Rectal smooth muscle tissue (tissue), 1 donor: ENCODE data around the gene TMEM72.

Experiments used
- H3K27ac ChIP-seq: one replicate; pipeline ENCODE4 v1.7.0; 2013; ENCODE audit warnings: low read depth, low read length, inconsistent platforms
- H3K27me3 ChIP-seq: one replicate; pipeline ENCODE4 v1.7.0; 2013; ENCODE audit warnings: low read length; ENCODE audit not compliant: control insufficient read depth, insufficient read depth
- H3K36me3 ChIP-seq: one replicate; pipeline ENCODE4 v1.7.0; 2013; ENCODE audit warnings: low read length; ENCODE audit not compliant: control insufficient read depth, insufficient read depth
- H3K4me1 ChIP-seq: one replicate; pipeline ENCODE4 v1.7.0; 2013; ENCODE audit warnings: low read length; ENCODE audit not compliant: control insufficient read depth, insufficient read depth
- H3K4me3 ChIP-seq: one replicate; pipeline ENCODE4 v1.7.0; 2013; ENCODE audit warnings: low read length
- H3K9ac ChIP-seq: one replicate; pipeline ENCODE4 v1.7.0; 2013; ENCODE audit warnings: low read length

TMEM72 gene

DNA sequence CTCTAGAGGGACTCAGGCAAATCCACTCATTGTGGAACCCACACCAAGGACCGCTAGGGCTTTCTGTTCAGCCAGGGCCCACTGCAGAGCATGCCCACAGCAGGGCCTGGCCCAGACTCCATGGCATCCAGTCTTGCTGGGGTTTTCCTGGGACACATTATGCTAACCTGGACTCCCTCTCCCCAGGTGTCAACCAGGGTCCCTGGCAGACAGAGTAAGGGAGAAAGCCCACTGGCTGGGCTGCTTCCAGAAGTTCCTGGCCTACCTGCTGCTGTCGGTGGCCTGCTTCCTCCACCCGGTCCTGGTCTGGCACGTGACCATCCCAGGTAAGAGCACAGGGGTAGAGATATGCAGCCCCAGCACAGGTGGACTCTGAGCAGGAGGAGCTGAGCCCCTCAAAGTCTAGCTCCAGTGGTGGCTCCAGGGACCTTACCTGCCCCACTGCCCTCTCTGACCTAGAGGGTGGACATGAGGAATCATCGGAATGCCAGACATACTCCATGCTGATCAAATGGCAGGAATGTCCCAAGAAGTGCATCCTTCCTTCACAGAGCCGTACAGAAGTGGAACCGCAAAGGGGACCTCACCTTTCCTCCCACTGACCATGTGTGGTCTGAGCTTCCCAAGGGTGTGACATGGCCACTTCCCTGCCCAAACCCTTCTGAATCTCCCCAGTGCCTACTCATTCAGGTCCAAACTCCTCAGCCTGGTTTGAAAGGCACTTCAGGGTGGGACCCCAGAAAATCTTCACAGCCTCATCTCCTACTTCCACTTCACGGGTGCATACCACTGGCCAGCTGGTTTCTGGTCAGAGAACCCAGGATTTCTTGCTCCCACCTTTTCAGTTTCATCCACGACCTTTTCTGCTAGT, 22.5 kb downstream of the TMEM72 start:
- no peaks in the 10 kb centered on the region for H3K27me3 ChIP-seq
- H3K4me1 ChIP-seq: peaks cover 10% of the 10 kb centered on the region
- H3K4me3 ChIP-seq: no peak overlapping the region
- H3K9ac ChIP-seq: no peak overlapping the region
- no peaks in the 10 kb centered on the region for H3K36me3 ChIP-seq
- no peak overlapping the region for H3K27ac ChIP-seq

DNA sequence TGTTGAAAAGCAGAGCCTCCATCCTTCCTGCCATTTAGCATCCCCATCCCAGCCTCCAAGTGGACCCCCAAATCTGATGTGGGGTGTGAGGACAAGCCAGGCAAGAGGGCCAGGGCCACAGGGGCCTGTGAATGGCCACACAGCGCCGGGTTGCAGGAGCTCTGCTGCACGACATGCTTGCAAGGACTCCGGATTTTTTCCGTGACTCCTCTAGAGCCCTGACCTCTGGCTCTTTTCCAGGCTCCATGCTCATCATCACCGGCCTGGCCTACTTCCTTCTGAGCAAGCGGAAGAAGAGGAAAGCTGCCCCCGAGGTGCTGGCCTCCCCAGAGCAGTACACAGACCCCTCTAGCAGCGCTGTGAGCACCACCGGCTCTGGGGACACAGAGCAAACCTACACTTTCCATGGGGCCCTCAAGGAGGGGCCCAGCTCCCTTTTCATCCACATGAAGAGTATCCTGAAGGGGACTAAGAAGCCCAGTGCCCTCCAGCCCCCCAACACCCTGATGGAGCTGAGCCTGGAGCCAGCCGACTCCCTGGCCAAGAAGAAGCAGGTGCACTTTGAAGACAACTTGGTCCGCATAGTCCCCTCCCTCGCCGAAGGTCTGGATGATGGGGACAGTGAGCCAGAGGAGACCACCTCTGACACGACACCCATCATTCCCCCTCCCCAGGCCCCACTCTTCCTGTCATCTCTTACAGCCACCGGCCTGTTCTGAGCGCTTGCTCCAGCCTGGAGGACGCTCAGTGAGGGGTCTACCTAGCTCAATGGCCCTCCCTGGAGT, 23.5 kb downstream of the TMEM72 start:
- Histone ChIP-seq H3K27ac (peak overlapping the region; percentile 49), H3K4me1 (peaks cover 10% of the 10 kb centered on the region), H3K9ac (no peak overlapping the region), H3K36me3 (no peaks in the 10 kb centered on the region), H3K27me3 (no peaks in the 10 kb centered on the region), H3K4me3 (no peak overlapping the region)

DNA sequence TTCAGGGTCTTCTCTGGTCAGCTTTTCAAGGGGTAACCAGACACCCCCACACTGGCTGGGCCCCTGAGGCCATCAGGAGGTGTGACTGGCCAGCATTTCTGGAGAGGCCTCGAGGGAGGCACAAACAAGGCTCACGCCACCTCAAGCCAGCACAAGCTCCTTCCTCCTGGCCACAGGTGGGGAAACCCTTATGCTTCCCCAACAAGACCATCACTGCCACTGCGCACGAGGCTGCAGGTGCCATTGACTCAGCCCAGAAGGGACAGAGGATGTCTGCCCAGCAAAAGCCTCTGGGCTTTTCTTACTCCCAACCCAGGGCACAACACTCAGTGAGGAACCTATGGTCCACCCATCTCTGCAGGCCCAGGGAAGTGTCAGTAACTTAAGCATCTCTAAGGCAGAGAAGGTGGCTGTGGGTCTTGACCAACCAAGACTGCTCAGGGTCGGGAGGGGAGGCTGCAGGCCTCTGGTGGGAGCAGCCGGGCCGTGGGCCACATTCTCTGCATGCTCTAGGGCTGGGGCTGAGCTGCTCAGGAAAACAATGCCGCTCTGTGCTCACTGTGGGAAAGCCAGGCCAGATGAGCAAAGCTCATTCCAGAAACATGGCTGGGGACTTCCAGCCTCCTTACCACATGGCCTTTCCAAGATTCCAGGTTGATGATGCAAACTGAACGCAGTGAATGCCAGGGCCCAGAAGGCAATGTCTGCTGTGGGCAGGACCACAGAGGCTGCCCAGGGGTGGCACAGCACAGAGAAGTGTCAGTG, 24.2 kb downstream of the TMEM72 start:
- Histone ChIP-seq H3K27me3 (no peaks in the 10 kb centered on the region), H3K9ac (no peak overlapping the region), H3K27ac (peak overlapping the region; percentile 49), H3K4me3 (no peak overlapping the region), H3K36me3 (no peaks in the 10 kb centered on the region), H3K4me1 (peaks cover 10% of the 10 kb centered on the region)

DNA sequence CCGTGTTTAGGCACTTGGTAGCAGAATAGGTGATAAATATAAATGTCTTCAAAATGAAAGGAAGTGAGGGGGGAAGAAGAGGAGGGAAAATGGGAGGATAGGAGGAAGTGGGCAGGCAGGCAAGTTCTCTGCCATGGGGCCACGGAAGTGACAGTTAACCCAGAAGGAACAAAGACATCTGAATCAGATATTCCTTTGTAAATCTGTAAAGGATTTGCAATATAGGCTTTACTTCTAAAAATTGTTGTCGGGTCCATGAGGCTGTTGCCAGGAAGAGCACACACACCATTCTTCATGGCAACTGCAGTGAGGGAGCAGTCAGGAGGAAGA, 24.8 kb downstream of the TMEM72 start:
- Histone ChIP-seq H3K9ac (no peak overlapping the region), H3K4me1 (peaks cover 10% of the 10 kb centered on the region), H3K36me3 (no peaks in the 10 kb centered on the region), H3K27ac (peak overlapping the region; percentile 33), H3K4me3 (no peak overlapping the region), H3K27me3 (no peaks in the 10 kb centered on the region)

DNA sequence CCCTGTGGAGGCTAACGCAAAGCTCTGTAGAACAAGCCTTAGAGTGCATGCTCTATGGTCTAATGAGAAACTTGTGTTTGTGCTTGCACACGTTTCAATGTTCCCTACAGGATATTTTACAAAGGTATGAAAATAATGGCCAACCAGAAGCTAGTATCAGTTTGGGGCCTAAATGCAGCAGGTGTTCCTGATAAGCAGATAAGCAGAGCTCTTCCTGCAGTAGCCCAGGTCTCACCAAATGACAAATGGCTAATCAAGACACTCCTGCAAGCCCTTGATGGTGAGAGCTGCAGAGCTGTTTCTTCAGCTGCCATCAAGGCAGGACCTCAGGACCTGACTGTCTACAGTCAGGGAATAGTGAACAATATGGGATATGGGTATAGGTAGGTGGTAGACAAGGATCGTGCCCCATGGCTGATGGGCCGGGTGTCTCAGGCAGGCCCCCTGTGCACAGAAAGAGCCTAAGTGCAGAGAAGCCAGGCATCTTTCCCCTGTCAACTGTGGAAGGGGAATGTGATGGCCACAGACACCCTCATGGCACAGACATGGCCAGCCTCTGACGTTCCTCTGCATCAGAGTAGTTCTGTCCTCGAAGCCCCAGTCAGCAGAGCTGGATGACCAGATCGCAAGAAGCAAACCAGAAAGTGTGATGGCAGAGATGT, 25.3 kb downstream of the TMEM72 start:
- peaks cover 10% of the 10 kb centered on the region for H3K4me1 ChIP-seq

DNA sequence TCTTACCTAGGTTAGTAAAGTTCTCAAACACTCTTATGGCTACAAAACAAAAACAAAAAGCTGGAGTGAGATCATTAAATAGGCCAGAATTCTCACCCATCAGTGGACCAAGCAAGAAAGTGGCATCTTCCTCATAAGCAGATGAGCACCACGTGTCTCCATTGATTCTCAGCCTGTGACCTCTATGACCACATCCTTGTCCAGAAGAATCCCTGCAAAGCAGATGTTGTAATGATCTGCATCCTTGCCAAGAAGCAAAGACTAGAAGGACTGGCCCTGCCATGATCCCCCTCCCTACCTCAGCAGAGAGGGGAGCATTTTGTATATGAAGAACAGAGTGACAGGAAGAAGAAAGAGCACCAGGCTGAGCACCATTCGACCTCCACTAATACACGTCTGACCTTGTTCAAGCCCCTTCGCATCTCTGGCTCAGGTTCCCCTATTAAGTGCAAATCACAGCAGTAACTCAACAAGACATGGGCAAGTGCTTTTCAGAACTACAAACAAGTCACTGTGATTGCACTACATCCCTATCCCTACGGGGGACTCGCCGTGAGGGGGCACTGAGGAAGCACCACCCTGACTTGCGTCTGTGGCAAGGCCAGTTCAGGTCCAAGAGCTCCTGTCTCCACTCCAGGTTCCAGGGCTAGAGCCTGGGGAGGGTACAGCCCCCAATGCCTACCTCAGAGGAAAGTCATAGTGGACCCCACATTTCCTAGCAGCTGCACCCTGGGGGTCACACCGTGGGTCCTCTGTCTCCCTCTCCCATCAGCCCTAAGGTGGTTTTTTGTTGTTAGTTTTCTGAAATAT, 26.3 kb downstream of the TMEM72 start:
- no peak overlapping the region for H3K9ac ChIP-seq
- H3K4me1 ChIP-seq: peaks cover 9% of the 10 kb centered on the region
- no peak overlapping the region for H3K27ac ChIP-seq

More for the DNA sequence above, 25.3 kb downstream of the TMEM72 start:
- no peaks in the 10 kb centered on the region for H3K27me3 ChIP-seq
- no peak overlapping the region for H3K4me3 ChIP-seq
- H3K27ac ChIP-seq: peak overlapping the region; percentile 33
- no peaks in the 10 kb centered on the region for H3K36me3 ChIP-seq
- H3K9ac ChIP-seq: no peak overlapping the region

DNA sequence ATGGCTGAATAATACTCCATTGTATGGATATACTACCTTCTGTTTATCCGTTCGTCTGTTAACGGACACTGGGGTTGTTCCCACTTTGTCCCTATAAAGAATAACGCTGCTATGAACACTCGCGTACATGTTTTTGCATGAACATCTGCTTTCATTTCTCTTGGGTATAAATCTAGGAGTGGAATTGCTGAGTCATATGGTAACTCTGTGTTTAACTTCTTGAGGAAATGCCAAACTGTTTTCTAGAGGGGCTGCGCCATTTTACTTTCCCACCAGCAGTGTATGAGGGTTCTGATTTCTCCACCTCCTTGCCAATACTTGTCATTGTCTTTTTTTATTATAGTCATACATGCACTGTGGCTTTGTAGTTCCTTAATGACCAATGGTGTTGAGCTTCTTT, 27.8 kb downstream of the TMEM72 start:
- H3K4me3 ChIP-seq: no peak overlapping the region
- H3K36me3 ChIP-seq: no peaks in the 10 kb centered on the region
- no peaks in the 10 kb centered on the region for H3K27me3 ChIP-seq
- peaks cover 7% of the 10 kb centered on the region for H3K4me1 ChIP-seq
- no peak overlapping the region for H3K27ac ChIP-seq
- no peak overlapping the region for H3K9ac ChIP-seq

More for the DNA sequence above, 26.3 kb downstream of the TMEM72 start:
- Histone ChIP-seq H3K4me3 (no peak overlapping the region), H3K36me3 (no peaks in the 10 kb centered on the region), H3K27me3 (no peaks in the 10 kb centered on the region)

DNA sequence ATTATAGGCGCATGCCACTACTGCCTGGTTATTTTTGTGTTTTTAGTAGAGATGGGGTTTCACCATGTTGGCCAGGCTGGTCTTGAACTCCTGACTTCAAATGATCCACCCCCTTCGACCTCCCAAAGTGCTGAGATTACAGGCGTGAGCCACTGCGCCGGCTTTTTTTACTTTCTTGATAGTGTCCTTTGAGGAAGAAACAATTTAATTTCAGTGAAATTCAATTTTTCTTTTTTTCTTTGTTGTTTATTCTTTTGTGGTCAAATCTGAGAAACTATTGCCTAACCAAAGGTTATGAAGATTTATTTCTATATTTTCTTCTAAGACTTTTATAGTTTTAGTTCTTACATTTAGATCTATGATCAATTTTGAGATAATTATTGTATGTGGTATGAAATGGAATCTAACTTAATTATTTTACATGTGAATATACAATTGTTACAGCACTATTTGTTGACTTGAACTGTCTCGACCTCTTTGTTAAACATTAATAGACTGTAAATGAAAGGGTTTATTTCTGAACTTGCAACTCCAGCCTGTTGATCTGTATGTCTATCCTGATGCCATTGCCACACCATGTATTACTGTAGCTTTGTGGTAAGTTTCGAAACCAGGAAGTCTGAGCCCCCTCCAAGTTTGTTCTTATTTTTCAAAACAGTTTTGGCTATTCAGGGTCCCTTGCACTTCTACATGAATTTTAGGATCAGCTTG, 28.7 kb downstream of the TMEM72 start:
- Histone ChIP-seq H3K4me1 (peaks cover 7% of the 10 kb centered on the region), H3K27ac (no peak overlapping the region), H3K27me3 (no peaks in the 10 kb centered on the region), H3K9ac (no peak overlapping the region), H3K4me3 (no peak overlapping the region), H3K36me3 (no peaks in the 10 kb centered on the region)

DNA sequence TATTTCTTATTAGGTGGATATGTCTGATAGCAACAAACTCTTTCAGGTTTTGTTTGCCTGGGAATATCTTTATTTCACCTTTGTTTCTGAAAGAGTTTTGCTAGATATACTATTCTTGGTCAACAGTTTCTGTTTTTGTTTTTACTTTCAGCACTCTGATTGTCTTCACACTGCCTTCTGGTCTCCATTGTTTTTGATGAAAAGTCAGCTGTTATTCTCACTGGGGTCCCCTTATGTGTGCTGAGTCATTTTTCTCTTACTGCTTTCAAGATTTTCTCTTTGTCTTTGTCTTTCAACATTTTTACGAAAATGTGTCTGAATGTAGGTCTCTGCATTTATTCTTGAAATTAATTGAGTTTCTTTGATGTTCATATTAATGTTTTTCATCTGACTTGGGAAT, 33.2 kb downstream of the TMEM72 start:
- no peaks in the 10 kb centered on the region for H3K27me3 ChIP-seq
- H3K4me1 ChIP-seq: no peaks in the 10 kb centered on the region

DNA sequence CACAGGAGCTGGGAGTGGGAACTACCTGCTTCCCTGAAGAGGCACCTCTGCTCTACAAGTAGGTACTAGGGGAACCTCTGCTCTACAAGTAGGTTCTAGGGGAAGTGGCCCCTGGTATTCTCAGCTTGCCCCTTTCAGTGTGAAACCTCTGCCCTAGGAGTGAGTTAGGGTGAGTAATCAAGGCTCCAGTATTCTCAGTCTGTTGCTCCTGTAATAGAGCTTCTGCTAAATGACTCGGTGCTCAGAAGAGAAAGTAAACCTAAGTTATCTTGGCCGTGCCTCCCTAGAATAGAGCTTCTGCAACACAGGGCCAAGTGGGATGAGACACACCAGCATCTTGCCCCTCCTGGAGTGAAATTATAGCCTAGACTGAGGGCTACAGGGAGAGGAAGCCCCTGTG, 35.1 kb downstream of the TMEM72 start:
- Histone ChIP-seq H3K9ac (no peak overlapping the region), H3K27ac (no peak overlapping the region), H3K4me1 (peaks cover 4% of the 10 kb centered on the region), H3K4me3 (no peak overlapping the region), H3K27me3 (no peaks in the 10 kb centered on the region), H3K36me3 (no peaks in the 10 kb centered on the region)

More for the DNA sequence above, 33.2 kb downstream of the TMEM72 start:
- Histone ChIP-seq H3K27ac (no peak overlapping the region), H3K9ac (no peak overlapping the region), H3K4me3 (no peak overlapping the region), H3K36me3 (no peaks in the 10 kb centered on the region)
